ENCODE measurements around the gene ZBP1.

DNA sequence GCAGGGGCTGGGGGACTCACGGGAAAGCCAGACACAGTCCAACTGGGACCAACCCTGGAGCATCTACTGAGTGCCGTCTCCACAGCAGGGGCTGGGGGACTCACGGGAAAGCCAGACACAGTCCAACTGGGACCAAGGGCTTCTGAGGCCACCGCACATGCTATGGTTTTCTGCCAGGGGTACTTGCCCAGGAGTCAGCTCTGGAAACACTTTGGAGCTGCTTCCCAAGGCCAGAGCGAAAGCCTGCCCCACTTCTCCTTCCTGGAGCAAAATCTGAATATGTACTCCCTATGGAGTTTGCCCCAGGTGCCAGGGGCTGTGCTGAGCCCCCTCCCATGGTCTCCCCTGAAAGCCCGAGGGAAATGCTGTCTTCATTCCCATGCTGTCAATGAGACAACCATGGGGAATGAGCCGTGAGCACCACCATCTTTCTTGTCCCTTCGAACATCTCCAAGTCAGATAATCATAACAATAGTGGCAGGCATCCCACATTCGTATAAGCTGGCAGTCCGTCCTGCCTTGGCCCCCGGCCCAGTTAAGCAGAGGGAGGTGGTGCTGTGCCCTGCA is 40.8 kb downstream of the ZBP1 start:
- TF ChIP-seq ZNF274 (IDR thresholded peaks at IDR 0.05; ENCODE audit: low read depth, low read length) (no peak), YY1 (IDR thresholded peaks at IDR 0.05; ENCODE audit: insufficient read depth, insufficient read length) (no peak)

Data from NT2/D1 (cell line).